K562 (cell line): ENCODE measurements around the gene ADM2.

ENCODE experiments used
- BRF2 ChIP-seq: IDR thresholded peaks from 3 replicates; pipeline ENCODE4 v1.6.1; 2011; ENCODE audit warnings: borderline replicate concordance, mild to moderate bottlenecking; ENCODE audit not compliant: insufficient read length, insufficient read depth
- MXI1 ChIP-seq: IDR thresholded peaks from 2 replicates; pipeline ENCODE4 v1.6.1; 2011; ENCODE audit warnings: low read depth, mild to moderate bottlenecking, improper control_type of control experiment, low read length
- ZNF696 ChIP-seq: fragments of 250-450 bp; sonication (Bioruptor Pico); conservative IDR thresholded peaks from 2 replicates; pipeline ENCODE4 v1.4.0; 2020; ENCODE audit warnings: mild to moderate bottlenecking, moderate library complexity

GRCh38 chr22:50464451-50464850 is 16.9 kb upstream of the ADM2 start:
- TF ChIP-seq ZNF696 (CRISPR knock-in tag) (no peak), MXI1 (no peak), BRF2 (no peak)
